WERI-Rb-1 (cell line): Measurements from ENCODE around the gene GOLGA6L2.

Source experiments
- DNase-seq: peaks from one replicate; pipeline ENCODE4 v3.0.0-alpha.2; 2020
- H3K27ac ChIP-seq: fragments of 250-450 bp; sonication (Bioruptor Pico); 2 replicates; pipeline ENCODE4 v1.5.1; 2020; ENCODE audit warnings: mild to moderate bottlenecking, moderate library complexity
- H3K27me3 ChIP-seq: fragments of 250-450 bp; sonication (Bioruptor Pico); 2 replicates; pipeline ENCODE4 v1.5.1; 2021; ENCODE audit warnings: mild to moderate bottlenecking, low read depth, moderate library complexity; ENCODE audit not compliant: insufficient read depth, severe bottlenecking
- H3K36me3 ChIP-seq: fragments of 250-450 bp; sonication (Bioruptor Pico); 2 replicates; pipeline ENCODE4 v1.5.1; 2020; ENCODE audit warnings: mild to moderate bottlenecking, moderate library complexity
- H3K4me3 ChIP-seq: 2 replicates; pipeline ENCODE4 v1.5.1; 2011; ENCODE audit warnings: low read depth, mild to moderate bottlenecking, control low read depth, low read length
- H3K9me3 ChIP-seq: fragments of 250-450 bp; sonication (Bioruptor Pico); 2 replicates; pipeline ENCODE4 v1.5.1; 2021; ENCODE audit warnings: mild to moderate bottlenecking, moderate library complexity; ENCODE audit not compliant: severe bottlenecking
- CTCF ChIP-seq: IDR thresholded peaks from 2 replicates; pipeline ENCODE4 v1.5.1; 2011; ENCODE audit warnings: low read depth, mild to moderate bottlenecking, control low read depth, inconsistent platforms, low read length

The GOLGA6L2 gene

GRCh38 chr15:23477920-23478319 lies 30.9 kb upstream of the GOLGA6L2 start:
- Histone ChIP-seq H3K9me3 (no peaks in the 10 kb centered on the region), H3K36me3 (no peaks in the 10 kb centered on the region), H3K4me3 (no peak overlapping the region), H3K27me3 (peaks cover 2% of the 10 kb centered on the region), H3K27ac (no peak overlapping the region)
- DNase-seq, result no peak
- TF ChIP-seq CTCF, result no peak

GRCh38 chr15:23472678-23473077 lies 25.6 kb upstream of the GOLGA6L2 start:
- H3K4me3 ChIP-seq, result no peak overlapping the region
- H3K27ac ChIP-seq, result no peak overlapping the region
- DNase-seq, result no peak
- peaks cover 3% of the 10 kb centered on the region for H3K9me3 ChIP-seq
- H3K36me3 ChIP-seq, result no peaks in the 10 kb centered on the region
- H3K27me3 ChIP-seq, result peaks cover 17% of the 10 kb centered on the region
- no peak for TF ChIP-seq CTCF

GRCh38 chr15:23472033-23472432 lies 25.0 kb upstream of the GOLGA6L2 start:
- H3K27me3 ChIP-seq, result peaks cover 20% of the 10 kb centered on the region
- no peaks in the 10 kb centered on the region for H3K36me3 ChIP-seq
- DNase-seq, result no peak
- H3K9me3 ChIP-seq, result peaks cover 3% of the 10 kb centered on the region
- no peak overlapping the region for H3K4me3 ChIP-seq
- no peak overlapping the region for H3K27ac ChIP-seq
- TF ChIP-seq CTCF, result no peak

GRCh38 chr15:23467110-23467600 lies 20.1 kb upstream of the GOLGA6L2 start:
- Histone ChIP-seq H3K27ac (peak overlapping the region; percentile 85), H3K9me3 (peaks cover 3% of the 10 kb centered on the region), H3K4me3 (peak overlapping the region; percentile 34), H3K36me3 (no peaks in the 10 kb centered on the region), H3K27me3 (peaks cover 18% of the 10 kb centered on the region)
- 0 out of 2 replicates have a peak, but pooled peaks have one; percentile 2 for TF ChIP-seq CTCF
- DNase-seq, result no peak

- no peak for TF ChIP-seq CTCF
- H3K36me3 ChIP-seq, result no peaks in the 10 kb centered on the region
- H3K4me3 ChIP-seq, result no peak overlapping the region
- H3K27me3 ChIP-seq, result peaks cover 2% of the 10 kb centered on the region
- no peak for DNase-seq
- H3K9me3 ChIP-seq, result no peaks in the 10 kb centered on the region
- no peak overlapping the region for H3K27ac ChIP-seq
Observed at GRCh38 chr15:23457890-23458289, 10.8 kb upstream of the GOLGA6L2 start.

- Histone ChIP-seq H3K36me3 (no peaks in the 10 kb centered on the region), H3K27ac (no peak overlapping the region), H3K9me3 (no peaks in the 10 kb centered on the region), H3K4me3 (no peak overlapping the region), H3K27me3 (no peaks in the 10 kb centered on the region)
- no peak for TF ChIP-seq CTCF
- DNase-seq, result no peak
Observed at GRCh38 chr15:23446215-23447106, 582 bp downstream of the GOLGA6L2 start.
